A673 (cell line): ENCODE results near the gene SLC7A9. TPM values are rescaled to one million over a fixed set of nuclear protein-coding genes. Genes with fewer than 3 reads are reported as not detected.

Source experiments
- BruUV-seq: library from RNA; stranded (reverse); fragments of 400-500 nt; replicated peaks from 2 replicates; lab custom pipeline; 2021; lab: Mats Ljungman, UMichigan
- CTCF ChIA-PET: fragments of 300-600 bp; sonication (Branson Sonifier 250); formaldehyde crosslinking; loops from one replicate; lab custom pipeline; 2022; ENCODE audit warnings: antibody characterized with exemption; lab: Charles Lee
- POLR2A ChIA-PET: fragments of 300-600 bp; sonication (Branson Sonifier 250); formaldehyde crosslinking; loops from one replicate; lab custom pipeline; 2022; ENCODE audit warnings: antibody characterized with exemption; ENCODE audit not compliant: low non-redundant PET; lab: Charles Lee
- DNase-seq: peaks from one replicate; pipeline ENCODE4 v3.0.0-alpha.2; 2015; ENCODE audit warnings: low spot score
- H3K27ac ChIP-seq: fragments of 200-600 bp; sonication (generic); 2 replicates; pipeline ENCODE4 v1.5.1; 2016; ENCODE audit warnings: mixed run types, low read depth, mild to moderate bottlenecking, mixed read lengths, antibody characterized with exemption, low read length; ENCODE audit not compliant: poor library complexity, severe bottlenecking
- H3K27me3 ChIP-seq: fragments of 200-600 bp; sonication (generic); replicated peaks from 2 replicates; pipeline ENCODE4 v1.6.1; 2017; ENCODE audit warnings: mixed run types, low read depth, mild to moderate bottlenecking, mixed read lengths, antibody characterized with exemption, low read length; ENCODE audit not compliant: insufficient read depth, poor library complexity
- H3K36me3 ChIP-seq: fragments of 200-600 bp; sonication (generic); 2 replicates; pipeline ENCODE4 v1.6.1; 2016; ENCODE audit warnings: mixed run types, mild to moderate bottlenecking, mixed read lengths, antibody characterized with exemption, low read length; ENCODE audit not compliant: insufficient read depth, poor library complexity, severe bottlenecking
- H3K4me1 ChIP-seq: fragments of 200-600 bp; sonication (generic); 2 replicates; pipeline ENCODE4 v1.6.1; 2017; ENCODE audit warnings: mixed run types, mild to moderate bottlenecking, mixed read lengths, antibody characterized with exemption, low read length; ENCODE audit not compliant: insufficient read depth, poor library complexity, severe bottlenecking
- H3K4me3 ChIP-seq: fragments of 200-600 bp; sonication (generic); 2 replicates; pipeline ENCODE4 v1.5.1; 2016; ENCODE audit warnings: low read depth, mixed run types, mild to moderate bottlenecking, mixed read lengths, low read length; ENCODE audit not compliant: poor library complexity, severe bottlenecking
- H3K9me3 ChIP-seq: fragments of 200-600 bp; sonication (generic); 2 replicates; pipeline ENCODE4 v1.6.1; 2016; ENCODE audit warnings: mixed run types, low read depth, mild to moderate bottlenecking, mixed read lengths, antibody characterized with exemption, low read length; ENCODE audit not compliant: poor library complexity, severe bottlenecking
- CTCF ChIP-seq: fragments of 300-800, 200-600 bp; sonication (generic); conservative IDR thresholded peaks from 2 replicates; pipeline ENCODE4 v1.5.1; 2017; ENCODE audit warnings: low read depth, mild to moderate bottlenecking, antibody characterized with exemption, low read length, moderate library complexity, mixed read lengths
- EZH2 ChIP-seq: fragments of 200-600 bp; sonication (generic); IDR thresholded peaks from 2 replicates; pipeline ENCODE4 v1.6.1; 2017; ENCODE audit warnings: borderline replicate concordance, low read depth, mild to moderate bottlenecking, mixed read lengths, antibody characterized with exemption, low read length; ENCODE audit not compliant: poor library complexity, severe bottlenecking
- intact Hi-C: fragments of 100-400 bp; cut with micrococcal nuclease; formaldehyde crosslinking; loops from one replicate; pipeline ENCODE4 v1.10.0; 2022; ENCODE audit not compliant: unreplicated experiment
- total RNA-seq: library from RNA; stranded (reverse); gene quantifications from 2 replicates; pipeline ENCODE4 v1.2.3, GENCODE V29; 2021

SLC7A9 gene
- total RNA-seq, 1 experiment from 2014 or later: 0.34 TPM

GRCh38 chr19:32862173-32862572 lies 7.4 kb downstream of the SLC7A9 start:
- Histone ChIP-seq H3K27ac (no peak overlapping the region), H3K4me3 (no peak overlapping the region), H3K36me3 (no peaks in the 10 kb centered on the region), H3K4me1 (no peaks in the 10 kb centered on the region), H3K9me3 (no peaks in the 10 kb centered on the region), H3K27me3 (no peaks in the 10 kb centered on the region)
- no peak for DNase-seq
- intact Hi-C loops: no loop called here
- POLR2A ChIA-PET: no interaction called here
- no peak for TF ChIP-seq CTCF
- no peak for TF ChIP-seq EZH2
- CTCF ChIA-PET: no interaction called here
- BruUV-seq: no TSS peak

- no peak for DNase-seq
- POLR2A ChIA-PET: no interaction called here
- no peaks in the 10 kb centered on the region for H3K36me3 ChIP-seq
- H3K27me3 ChIP-seq: no peaks in the 10 kb centered on the region
- CTCF ChIA-PET: no interaction called here
- no TSS peak for BruUV-seq
- no peaks in the 10 kb centered on the region for H3K9me3 ChIP-seq
- H3K4me3 ChIP-seq: no peak overlapping the region
- intact Hi-C loops: no loop called here
- TF ChIP-seq EZH2 (no peak), CTCF (no peak)
- H3K4me1 ChIP-seq: no peaks in the 10 kb centered on the region
- no peak overlapping the region for H3K27ac ChIP-seq
Measured at GRCh38 chr19:32861596-32861995, 8.0 kb downstream of the SLC7A9 start.

GRCh38 chr19:32859591-32859990 lies 10.0 kb downstream of the SLC7A9 start:
- TF ChIP-seq CTCF (no peak), EZH2 (no peak)
- H3K9me3 ChIP-seq: no peaks in the 10 kb centered on the region
- no peak overlapping the region for H3K27ac ChIP-seq
- no peaks in the 10 kb centered on the region for H3K36me3 ChIP-seq
- no peak overlapping the region for H3K4me3 ChIP-seq
- intact Hi-C loops: no loop called here
- H3K27me3 ChIP-seq: no peaks in the 10 kb centered on the region
- ChIA-PET CTCF (interaction anchor here (0.7 kb wide), 1 partner anchor 31 kb away, joined by 4 read pairs; no protein-coding TSS in a partner anchor), POLR2A (no interaction called here)
- BruUV-seq: no TSS peak
- no peaks in the 10 kb centered on the region for H3K4me1 ChIP-seq
- no peak for DNase-seq
